HepG2 (cell line): ENCODE results near the gene LYRM1. TPM values are rescaled to one million over a fixed set of nuclear protein-coding genes. Genes with fewer than 3 reads are reported as not detected.

ENCODE experiments used
- BHLHE40 ChIP-seq: IDR thresholded peaks from 2 replicates; pipeline ENCODE4 v1.6.1; 2011; ENCODE audit warnings: low read length, improper control_type of control experiment
- EHMT2 ChIP-seq: fragments of 200-600 bp; sonication (generic); IDR thresholded peaks from 2 replicates; pipeline ENCODE4 v1.7.0; 2017; ENCODE audit warnings: antibody characterized with exemption, low read depth, low read length, borderline replicate concordance
- EZH2 ChIP-seq: conservative IDR thresholded peaks from 2 replicates; pipeline ENCODE4 v1.6.1; 2012; ENCODE audit warnings: mild to moderate bottlenecking, low read depth, low read length, moderate library complexity
- FOSL1 ChIP-seq: sonication (generic); formaldehyde crosslinking; IDR thresholded peaks from 2 replicates; pipeline ENCODE4 v1.9.0; 2021; ENCODE audit warnings: missing genetic modification reagents, borderline replicate concordance
- FOXP1 ChIP-seq, 2 experiments: fragments of 450-650 bp in 1 of 2; IDR thresholded peaks; 2 replicates each; pipeline ENCODE4 v1.6.1; 2017 to 2018; ENCODE audit warnings: antibody characterized with exemption in 1 of 2
- ISL2 ChIP-seq: sonication (generic); formaldehyde crosslinking; IDR thresholded peaks from 2 replicates; pipeline ENCODE4 v1.5.0; 2020; ENCODE audit warnings: missing genetic modification reagents
- NFE2L2 ChIP-seq: fragments of 150-350 bp; IDR thresholded peaks from 2 replicates; pipeline ENCODE4 v1.6.1; 2014; ENCODE audit warnings: low read length
- SMC3 ChIP-seq: IDR thresholded peaks from 2 replicates; pipeline ENCODE4 v1.6.1; 2011; ENCODE audit warnings: low read length, improper control_type of control experiment
- TRIM24 ChIP-seq: sonication (generic); formaldehyde crosslinking; IDR thresholded peaks from 2 replicates; pipeline ENCODE4 v1.8.0; 2022; ENCODE audit warnings: mild to moderate bottlenecking, missing genetic modification reagents
- WIZ ChIP-seq: sonication (generic); formaldehyde crosslinking; IDR thresholded peaks from 2 replicates; pipeline ENCODE4 v1.5.1; 2020; ENCODE audit warnings: mild to moderate bottlenecking, missing genetic modification reagents
- ZBTB7A ChIP-seq: sonication (generic); formaldehyde crosslinking; IDR thresholded peaks from 2 replicates; pipeline ENCODE4 v1.8.0; 2022; ENCODE audit warnings: mild to moderate bottlenecking, missing genetic modification reagents
- ZFP1 ChIP-seq: IDR thresholded peaks from 2 replicates; pipeline ENCODE4 v1.6.1; 2016
- polyA plus RNA-seq, 8 experiments: library from polyadenylated mRNA; depleted of rRNA in 3 of 8; stranded (reverse) in 7 of 8; unstranded in 1 of 8; fragments of >200 nt; fragmentation: Illumina TruSeq in 4 of 8; extraction: Trizol in 4 of 8; gene quantifications; 2 replicates each; pipeline versions ENCODE4 v1.2.1 to v1.2.3, GENCODE V29; 2011 to 2016; ENCODE audit warnings: low read depth in 4 of 8, missing spikeins in 1 of 8, mixed read lengths in 1 of 8; ENCODE audit not compliant: insufficient read depth in 1 of 8
- total RNA-seq, 5 experiments: library from RNA; depleted of rRNA; stranded (reverse); fragments of >200 nt; fragmentation: Illumina TruSeq; extraction: Trizol; gene quantifications; 2 replicates each; pipeline ENCODE4 v1.2.3, GENCODE V29; 2016; ENCODE audit warnings: low read depth in 1 of 5
- TF ChIP-seq, protein P1 (sequence below): sonication (generic); formaldehyde crosslinking; IDR thresholded peaks from 2 replicates; pipeline ENCODE4 v1.4.0; 2020; ENCODE audit warnings: mild to moderate bottlenecking, missing genetic modification reagents
- TF ChIP-seq, protein P2 (sequence below): IDR thresholded peaks from 2 replicates; pipeline ENCODE4 v1.6.1; 2016; ENCODE audit warnings: mild to moderate bottlenecking, missing biosample characterization, missing genetic modification reagents
- TF ChIP-seq, protein P3 (sequence below): sonication (generic); formaldehyde crosslinking; IDR thresholded peaks from 2 replicates; pipeline ENCODE4 v1.4.0; 2020; ENCODE audit warnings: missing genetic modification reagents, mild to moderate bottlenecking, borderline replicate concordance
- TF ChIP-seq, protein P4 (sequence below): sonication (generic); formaldehyde crosslinking; IDR thresholded peaks from 2 replicates; pipeline ENCODE4 v1.4.0; 2020; ENCODE audit warnings: missing genetic modification reagents
- TF ChIP-seq, protein P5 (sequence below): sonication (generic); formaldehyde crosslinking; IDR thresholded peaks from 2 replicates; pipeline ENCODE4 v1.8.0; 2022; ENCODE audit warnings: missing genetic modification reagents, mild to moderate bottlenecking, borderline replicate concordance
- TF ChIP-seq, protein P6 (sequence below): sonication (generic); formaldehyde crosslinking; IDR thresholded peaks from 2 replicates; pipeline ENCODE4 v1.4.0; 2020; ENCODE audit warnings: missing genetic modification reagents

Gene LYRM1
- total and polyA plus RNA-seq, 2 of the 13 experiments (the other 11 are each of a cell fraction or from before 2014, with no cell fraction given) = 59.2 to 82.6 TPM

DNA sequence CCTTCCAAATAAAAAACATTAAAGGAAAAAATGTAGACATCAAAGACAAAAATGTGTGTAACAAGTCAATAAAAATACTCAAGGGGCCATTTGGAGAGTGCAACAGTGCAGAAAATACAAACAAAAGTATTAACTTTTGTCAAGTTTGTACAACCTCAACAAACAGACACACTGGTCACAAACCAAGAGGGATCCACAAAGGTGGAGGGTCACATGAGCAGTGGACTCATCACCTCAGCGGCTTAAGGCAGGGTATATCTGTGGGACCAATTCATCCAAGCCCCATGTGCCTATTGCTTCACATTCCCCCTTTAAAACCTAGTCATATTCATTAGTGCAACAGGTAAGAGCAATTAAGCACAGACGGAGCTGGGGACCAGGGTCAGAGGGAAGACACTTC is 45.6 kb upstream of the LYRM1 start (continued):
- TF ChIP-seq, protein P1, sequence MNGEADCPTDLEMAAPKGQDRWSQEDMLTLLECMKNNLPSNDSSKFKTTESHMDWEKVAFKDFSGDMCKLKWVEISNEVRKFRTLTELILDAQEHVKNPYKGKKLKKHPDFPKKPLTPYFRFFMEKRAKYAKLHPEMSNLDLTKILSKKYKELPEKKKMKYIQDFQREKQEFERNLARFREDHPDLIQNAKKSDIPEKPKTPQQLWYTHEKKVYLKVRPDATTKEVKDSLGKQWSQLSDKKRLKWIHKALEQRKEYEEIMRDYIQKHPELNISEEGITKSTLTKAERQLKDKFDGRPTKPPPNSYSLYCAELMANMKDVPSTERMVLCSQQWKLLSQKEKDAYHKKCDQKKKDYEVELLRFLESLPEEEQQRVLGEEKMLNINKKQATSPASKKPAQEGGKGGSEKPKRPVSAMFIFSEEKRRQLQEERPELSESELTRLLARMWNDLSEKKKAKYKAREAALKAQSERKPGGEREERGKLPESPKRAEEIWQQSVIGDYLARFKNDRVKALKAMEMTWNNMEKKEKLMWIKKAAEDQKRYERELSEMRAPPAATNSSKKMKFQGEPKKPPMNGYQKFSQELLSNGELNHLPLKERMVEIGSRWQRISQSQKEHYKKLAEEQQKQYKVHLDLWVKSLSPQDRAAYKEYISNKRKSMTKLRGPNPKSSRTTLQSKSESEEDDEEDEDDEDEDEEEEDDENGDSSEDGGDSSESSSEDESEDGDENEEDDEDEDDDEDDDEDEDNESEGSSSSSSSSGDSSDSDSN (CRISPR knock-in tag) = no peak
- TF ChIP-seq ZBTB7A (CRISPR knock-in tag) = no peak
- no peak for TF ChIP-seq FOSL1 (CRISPR knock-in tag)
- no peak for TF ChIP-seq TRIM24 (CRISPR knock-in tag)
- no peak for TF ChIP-seq SMC3
- TF ChIP-seq, protein P2, sequence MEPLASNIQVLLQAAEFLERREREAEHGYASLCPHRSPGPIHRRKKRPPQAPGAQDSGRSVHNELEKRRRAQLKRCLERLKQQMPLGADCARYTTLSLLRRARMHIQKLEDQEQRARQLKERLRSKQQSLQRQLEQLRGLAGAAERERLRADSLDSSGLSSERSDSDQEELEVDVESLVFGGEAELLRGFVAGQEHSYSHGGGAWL (CRISPR knock-in tag) = no peak
- peak; percentile 82 for TF ChIP-seq ISL2
- no peak for TF ChIP-seq NFE2L2
- TF ChIP-seq, protein P3, sequence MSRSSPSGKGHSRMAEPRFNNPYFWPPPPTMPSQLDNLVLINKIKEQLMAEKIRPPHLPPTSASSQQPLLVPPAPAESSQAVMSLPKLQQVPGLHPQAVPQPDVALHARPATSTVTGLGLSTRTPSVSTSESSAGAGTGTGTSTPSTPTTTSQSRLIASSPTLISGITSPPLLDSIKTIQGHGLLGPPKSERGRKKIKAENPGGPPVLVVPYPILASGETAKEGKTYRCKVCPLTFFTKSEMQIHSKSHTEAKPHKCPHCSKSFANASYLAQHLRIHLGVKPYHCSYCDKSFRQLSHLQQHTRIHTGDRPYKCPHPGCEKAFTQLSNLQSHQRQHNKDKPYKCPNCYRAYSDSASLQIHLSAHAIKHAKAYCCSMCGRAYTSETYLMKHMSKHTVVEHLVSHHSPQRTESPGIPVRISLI (CRISPR knock-in tag) = no peak; the same call in 1 of the 2 replicates
- TF ChIP-seq EZH2 = no peak
- TF ChIP-seq FOXP1 (IDR thresholded peaks at IDR 0.05) = peak; percentile 51; the same call in 1 of the 2 replicates
- peak; percentile 72; the same call in 1 of the 2 replicates for TF ChIP-seq FOXP1 (CRISPR knock-in tag; IDR thresholded peaks at IDR 0.05)
- no peak for TF ChIP-seq WIZ (CRISPR knock-in tag)
- TF ChIP-seq, protein P4, sequence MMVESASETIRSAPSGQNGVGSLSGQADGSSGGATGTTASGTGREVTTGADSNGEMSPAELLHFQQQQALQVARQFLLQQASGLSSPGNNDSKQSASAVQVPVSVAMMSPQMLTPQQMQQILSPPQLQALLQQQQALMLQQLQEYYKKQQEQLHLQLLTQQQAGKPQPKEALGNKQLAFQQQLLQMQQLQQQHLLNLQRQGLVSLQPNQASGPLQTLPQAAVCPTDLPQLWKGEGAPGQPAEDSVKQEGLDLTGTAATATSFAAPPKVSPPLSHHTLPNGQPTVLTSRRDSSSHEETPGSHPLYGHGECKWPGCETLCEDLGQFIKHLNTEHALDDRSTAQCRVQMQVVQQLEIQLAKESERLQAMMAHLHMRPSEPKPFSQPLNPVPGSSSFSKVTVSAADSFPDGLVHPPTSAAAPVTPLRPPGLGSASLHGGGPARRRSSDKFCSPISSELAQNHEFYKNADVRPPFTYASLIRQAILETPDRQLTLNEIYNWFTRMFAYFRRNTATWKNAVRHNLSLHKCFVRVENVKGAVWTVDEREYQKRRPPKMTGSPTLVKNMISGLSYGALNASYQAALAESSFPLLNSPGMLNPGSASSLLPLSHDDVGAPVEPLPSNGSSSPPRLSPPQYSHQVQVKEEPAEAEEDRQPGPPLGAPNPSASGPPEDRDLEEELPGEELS (CRISPR knock-in tag) = peak; percentile 52
- TF ChIP-seq ZFP1 (CRISPR knock-in tag) = no peak
- TF ChIP-seq, protein P5, sequence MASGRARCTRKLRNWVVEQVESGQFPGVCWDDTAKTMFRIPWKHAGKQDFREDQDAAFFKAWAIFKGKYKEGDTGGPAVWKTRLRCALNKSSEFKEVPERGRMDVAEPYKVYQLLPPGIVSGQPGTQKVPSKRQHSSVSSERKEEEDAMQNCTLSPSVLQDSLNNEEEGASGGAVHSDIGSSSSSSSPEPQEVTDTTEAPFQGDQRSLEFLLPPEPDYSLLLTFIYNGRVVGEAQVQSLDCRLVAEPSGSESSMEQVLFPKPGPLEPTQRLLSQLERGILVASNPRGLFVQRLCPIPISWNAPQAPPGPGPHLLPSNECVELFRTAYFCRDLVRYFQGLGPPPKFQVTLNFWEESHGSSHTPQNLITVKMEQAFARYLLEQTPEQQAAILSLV (CRISPR knock-in tag) = no peak
- no peak for TF ChIP-seq EHMT2
- TF ChIP-seq, protein P6, sequence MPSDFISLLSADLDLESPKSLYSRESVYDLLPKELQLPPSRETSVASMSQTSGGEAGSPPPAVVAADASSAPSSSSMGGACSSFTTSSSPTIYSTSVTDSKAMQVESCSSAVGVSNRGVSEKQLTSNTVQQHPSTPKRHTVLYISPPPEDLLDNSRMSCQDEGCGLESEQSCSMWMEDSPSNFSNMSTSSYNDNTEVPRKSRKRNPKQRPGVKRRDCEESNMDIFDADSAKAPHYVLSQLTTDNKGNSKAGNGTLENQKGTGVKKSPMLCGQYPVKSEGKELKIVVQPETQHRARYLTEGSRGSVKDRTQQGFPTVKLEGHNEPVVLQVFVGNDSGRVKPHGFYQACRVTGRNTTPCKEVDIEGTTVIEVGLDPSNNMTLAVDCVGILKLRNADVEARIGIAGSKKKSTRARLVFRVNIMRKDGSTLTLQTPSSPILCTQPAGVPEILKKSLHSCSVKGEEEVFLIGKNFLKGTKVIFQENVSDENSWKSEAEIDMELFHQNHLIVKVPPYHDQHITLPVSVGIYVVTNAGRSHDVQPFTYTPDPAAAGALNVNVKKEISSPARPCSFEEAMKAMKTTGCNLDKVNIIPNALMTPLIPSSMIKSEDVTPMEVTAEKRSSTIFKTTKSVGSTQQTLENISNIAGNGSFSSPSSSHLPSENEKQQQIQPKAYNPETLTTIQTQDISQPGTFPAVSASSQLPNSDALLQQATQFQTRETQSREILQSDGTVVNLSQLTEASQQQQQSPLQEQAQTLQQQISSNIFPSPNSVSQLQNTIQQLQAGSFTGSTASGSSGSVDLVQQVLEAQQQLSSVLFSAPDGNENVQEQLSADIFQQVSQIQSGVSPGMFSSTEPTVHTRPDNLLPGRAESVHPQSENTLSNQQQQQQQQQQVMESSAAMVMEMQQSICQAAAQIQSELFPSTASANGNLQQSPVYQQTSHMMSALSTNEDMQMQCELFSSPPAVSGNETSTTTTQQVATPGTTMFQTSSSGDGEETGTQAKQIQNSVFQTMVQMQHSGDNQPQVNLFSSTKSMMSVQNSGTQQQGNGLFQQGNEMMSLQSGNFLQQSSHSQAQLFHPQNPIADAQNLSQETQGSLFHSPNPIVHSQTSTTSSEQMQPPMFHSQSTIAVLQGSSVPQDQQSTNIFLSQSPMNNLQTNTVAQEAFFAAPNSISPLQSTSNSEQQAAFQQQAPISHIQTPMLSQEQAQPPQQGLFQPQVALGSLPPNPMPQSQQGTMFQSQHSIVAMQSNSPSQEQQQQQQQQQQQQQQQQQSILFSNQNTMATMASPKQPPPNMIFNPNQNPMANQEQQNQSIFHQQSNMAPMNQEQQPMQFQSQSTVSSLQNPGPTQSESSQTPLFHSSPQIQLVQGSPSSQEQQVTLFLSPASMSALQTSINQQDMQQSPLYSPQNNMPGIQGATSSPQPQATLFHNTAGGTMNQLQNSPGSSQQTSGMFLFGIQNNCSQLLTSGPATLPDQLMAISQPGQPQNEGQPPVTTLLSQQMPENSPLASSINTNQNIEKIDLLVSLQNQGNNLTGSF (CRISPR knock-in tag) = no peak
- no peak for TF ChIP-seq BHLHE40
